HCEC 1CT (cell line): ENCODE data around the gene PPP1R36.
"Not testable (repeated sequence)": the region's sequence is repeated elsewhere in the genome, so short reads cannot be mapped to it uniquely, and the experiment has no call there.

ENCODE experiments used
- DNase-seq: peaks from one replicate; pipeline ENCODE4 v3.0.0-alpha.2; 2017

The PPP1R36 gene

GRCh38 chr14:64614805-64615391, 65.1 kb downstream of the PPP1R36 start:
- peak; percentile 51 for DNase-seq

- DNase-seq, result not testable (repeated sequence)
These were observed 68.2 kb downstream of the PPP1R36 start for GRCh38 chr14:64617872-64618408.

- DNase-seq, result no peak
These were observed 71.1 kb downstream of the PPP1R36 start for GRCh38 chr14:64620910-64621309.

- no peak for DNase-seq
These were observed 73.9 kb downstream of the PPP1R36 start for GRCh38 chr14:64623554-64624165.

GRCh38 chr14:64625386-64626232, 75.8 kb downstream of the PPP1R36 start:
- no peak for DNase-seq

- DNase-seq, result peak; percentile 97
These were observed 79.2 kb downstream of the PPP1R36 start for GRCh38 chr14:64628940-64629408.

GRCh38 chr14:64630778-64631177, 81.0 kb downstream of the PPP1R36 start:
- DNase-seq, result no peak

- DNase-seq, result not testable (repeated sequence)
These were observed 81.5 kb downstream of the PPP1R36 start for GRCh38 chr14:64631222-64631621.

- no peak for DNase-seq
These were observed 82.3 kb downstream of the PPP1R36 start for GRCh38 chr14:64632056-64632455.

- DNase-seq, result no peak
These were observed 84.8 kb downstream of the PPP1R36 start for GRCh38 chr14:64634558-64634957.

- peak; percentile 64 for DNase-seq
These were observed 86.6 kb downstream of the PPP1R36 start for GRCh38 chr14:64636208-64636979.

GRCh38 chr14:64636980-64637429, 87.2 kb downstream of the PPP1R36 start:
- DNase-seq, result no peak

- no peak for DNase-seq
These were observed 88.1 kb downstream of the PPP1R36 start for GRCh38 chr14:64637735-64638473.

GRCh38 chr14:64638625-64639024, 88.9 kb downstream of the PPP1R36 start:
- no peak for DNase-seq
